NB4 (cell line): ENCODE measurements around the gene ZNF407.
A peak's percentile ranks its signal among the peaks of the same experiment; 100 is the strongest.

ENCODE experiments used
- DNase-seq: peaks from one replicate; pipeline ENCODE4 v3.0.0; 2010; ENCODE audit warnings: low read depth
- H3K4me3 ChIP-seq: one replicate; pipeline ENCODE4 v1.5.1; 2011; ENCODE audit warnings: mild to moderate bottlenecking, low read depth, low read length, moderate library complexity
- MYC ChIP-seq: IDR thresholded peaks from 2 replicates; pipeline ENCODE4 v1.6.1; 2011; ENCODE audit warnings: low read depth, low read length
- POLR2A ChIP-seq: IDR thresholded peaks from 2 replicates; pipeline ENCODE4 v1.6.1; 2011; ENCODE audit warnings: mild to moderate bottlenecking; ENCODE audit not compliant: insufficient read length; ENCODE audit errors: extremely low read depth
- TF ChIP-seq, protein P1 (sequence below): IDR thresholded peaks from one replicate; pipeline ENCODE4 v1.5.1; 2012; ENCODE audit warnings: low read depth, low read length
- TF ChIP-seq, protein P2 (sequence below): IDR thresholded peaks from 2 replicates; pipeline ENCODE4 v1.6.1; 2011; ENCODE audit warnings: low read depth, low read length

The ZNF407 gene

DNA sequence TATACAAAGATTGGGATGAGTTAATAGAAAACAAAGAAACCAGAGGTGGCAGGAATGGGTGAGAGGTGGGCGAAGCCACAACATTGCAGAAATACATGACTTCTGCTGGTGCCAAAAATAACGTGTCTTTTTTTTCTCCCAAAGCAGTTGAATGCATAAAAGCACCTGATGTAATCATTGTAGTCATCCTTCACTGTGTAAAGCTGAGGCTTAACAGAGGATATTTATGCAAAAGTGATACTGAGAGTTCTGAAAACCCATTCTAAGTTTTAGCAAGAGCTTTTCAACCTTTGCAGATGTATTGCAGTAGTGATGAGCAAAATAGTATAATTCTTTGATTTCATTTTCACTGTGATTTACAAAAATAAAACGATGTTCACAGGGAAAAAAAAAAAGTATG, 438.3 kb downstream of the ZNF407 start:
- DNase-seq = no peak
- no peak overlapping the region for H3K4me3 ChIP-seq
- TF ChIP-seq MYC (no peak), POLR2A (no peak)
- TF ChIP-seq, protein P1, sequence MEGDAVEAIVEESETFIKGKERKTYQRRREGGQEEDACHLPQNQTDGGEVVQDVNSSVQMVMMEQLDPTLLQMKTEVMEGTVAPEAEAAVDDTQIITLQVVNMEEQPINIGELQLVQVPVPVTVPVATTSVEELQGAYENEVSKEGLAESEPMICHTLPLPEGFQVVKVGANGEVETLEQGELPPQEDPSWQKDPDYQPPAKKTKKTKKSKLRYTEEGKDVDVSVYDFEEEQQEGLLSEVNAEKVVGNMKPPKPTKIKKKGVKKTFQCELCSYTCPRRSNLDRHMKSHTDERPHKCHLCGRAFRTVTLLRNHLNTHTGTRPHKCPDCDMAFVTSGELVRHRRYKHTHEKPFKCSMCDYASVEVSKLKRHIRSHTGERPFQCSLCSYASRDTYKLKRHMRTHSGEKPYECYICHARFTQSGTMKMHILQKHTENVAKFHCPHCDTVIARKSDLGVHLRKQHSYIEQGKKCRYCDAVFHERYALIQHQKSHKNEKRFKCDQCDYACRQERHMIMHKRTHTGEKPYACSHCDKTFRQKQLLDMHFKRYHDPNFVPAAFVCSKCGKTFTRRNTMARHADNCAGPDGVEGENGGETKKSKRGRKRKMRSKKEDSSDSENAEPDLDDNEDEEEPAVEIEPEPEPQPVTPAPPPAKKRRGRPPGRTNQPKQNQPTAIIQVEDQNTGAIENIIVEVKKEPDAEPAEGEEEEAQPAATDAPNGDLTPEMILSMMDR = no peak
- TF ChIP-seq, protein P2, sequence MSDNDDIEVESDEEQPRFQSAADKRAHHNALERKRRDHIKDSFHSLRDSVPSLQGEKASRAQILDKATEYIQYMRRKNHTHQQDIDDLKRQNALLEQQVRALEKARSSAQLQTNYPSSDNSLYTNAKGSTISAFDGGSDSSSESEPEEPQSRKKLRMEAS = no peak

DNA sequence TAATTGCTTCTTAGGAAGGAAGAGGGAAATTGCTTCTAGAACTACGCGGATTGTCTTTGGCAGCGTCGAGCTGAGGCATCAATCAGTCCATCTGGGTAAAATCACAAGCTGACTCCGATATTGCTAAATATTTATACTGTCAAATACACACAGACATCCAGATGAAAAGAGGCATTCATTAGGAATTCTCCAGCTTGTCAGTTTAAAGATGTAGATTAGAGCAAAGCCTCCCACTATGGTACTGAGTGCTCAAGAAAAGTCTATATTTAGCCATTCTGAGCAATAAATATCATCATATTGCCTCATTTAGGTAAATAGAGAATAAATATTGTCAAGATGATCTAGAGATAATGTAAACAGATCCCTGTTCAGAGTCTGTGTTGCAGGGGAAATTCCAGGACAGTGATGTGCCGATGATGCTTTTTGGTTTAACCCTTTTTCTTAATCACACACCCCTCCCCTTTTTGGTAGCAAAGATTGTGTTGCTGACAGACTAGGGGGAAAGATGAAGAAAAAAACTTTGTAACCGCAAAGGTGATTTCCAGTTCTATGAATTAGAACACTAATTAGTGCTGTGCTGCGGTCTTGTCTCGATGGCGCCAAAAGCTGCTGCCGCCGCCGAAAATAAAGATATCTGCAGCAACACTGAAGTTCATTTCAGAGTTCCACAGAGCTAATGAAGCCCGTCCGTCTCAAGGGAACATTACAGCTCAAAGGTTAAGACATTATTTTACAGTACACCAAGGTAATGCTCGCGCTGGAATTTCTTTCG, 439.4 kb downstream of the ZNF407 start:
- no peak for TF ChIP-seq POLR2A
- DNase-seq = no peak
- H3K4me3 ChIP-seq = no peak overlapping the region

DNA sequence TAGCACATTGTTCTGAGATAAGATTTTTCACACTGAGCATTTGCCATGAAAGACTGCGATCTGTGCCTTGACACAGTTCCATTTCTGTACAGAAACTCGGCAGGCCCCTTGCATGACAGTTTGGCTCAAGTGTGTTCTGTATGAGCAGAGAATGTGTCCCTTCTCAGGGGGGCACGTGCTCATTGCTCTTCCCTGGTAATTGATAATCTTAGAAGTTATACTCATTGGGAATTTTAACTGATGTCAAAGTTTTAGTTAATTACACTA, 440.0 kb downstream of the ZNF407 start:
- TF ChIP-seq MYC = no peak
- TF ChIP-seq, protein P1 = no peak
- TF ChIP-seq POLR2A = no peak
- TF ChIP-seq, protein P2 = no peak
- H3K4me3 ChIP-seq = no peak overlapping the region
- DNase-seq = no peak

DNA sequence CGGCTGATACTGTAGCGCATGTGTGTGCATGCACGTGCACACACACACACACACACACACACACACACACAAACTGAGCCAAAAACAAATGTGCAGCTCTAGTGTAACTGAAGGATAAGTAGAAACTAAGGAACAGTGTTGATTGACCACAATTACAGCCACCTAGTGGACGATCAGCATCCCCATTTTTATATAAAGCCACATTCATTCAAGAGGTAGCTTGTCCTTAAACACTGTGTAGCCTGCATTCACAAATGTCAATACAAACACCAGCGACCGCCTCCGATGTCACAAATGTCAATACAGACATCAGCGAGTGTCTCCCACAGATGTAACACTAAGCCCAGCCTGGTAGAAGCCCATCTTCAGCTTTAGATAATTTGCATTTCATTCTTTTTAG, 443.9 kb downstream of the ZNF407 start:
- no peak for TF ChIP-seq POLR2A
- TF ChIP-seq, protein P1 = peak; percentile 16
- H3K4me3 ChIP-seq = no peak overlapping the region
- DNase-seq = peak; percentile 13

DNA sequence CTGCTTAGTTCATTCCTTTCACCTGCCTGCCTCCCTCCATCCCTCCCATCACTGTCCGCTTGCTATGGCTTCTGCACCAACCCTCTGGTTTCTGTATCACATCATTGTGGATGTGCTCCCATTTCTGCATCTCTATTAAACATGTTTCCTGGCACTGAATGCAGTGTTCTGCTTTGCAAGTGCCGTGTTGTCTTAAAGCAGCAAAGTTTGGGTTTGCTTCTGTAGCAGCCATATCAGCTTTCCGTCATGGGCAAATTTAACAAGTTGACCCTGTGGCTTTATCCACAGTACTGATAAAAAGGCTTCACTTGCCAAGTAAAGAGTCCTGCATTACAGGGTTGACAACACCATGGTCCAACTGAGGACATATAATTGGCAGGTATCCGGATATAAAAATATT, 445.8 kb downstream of the ZNF407 start:
- DNase-seq = no peak

DNA sequence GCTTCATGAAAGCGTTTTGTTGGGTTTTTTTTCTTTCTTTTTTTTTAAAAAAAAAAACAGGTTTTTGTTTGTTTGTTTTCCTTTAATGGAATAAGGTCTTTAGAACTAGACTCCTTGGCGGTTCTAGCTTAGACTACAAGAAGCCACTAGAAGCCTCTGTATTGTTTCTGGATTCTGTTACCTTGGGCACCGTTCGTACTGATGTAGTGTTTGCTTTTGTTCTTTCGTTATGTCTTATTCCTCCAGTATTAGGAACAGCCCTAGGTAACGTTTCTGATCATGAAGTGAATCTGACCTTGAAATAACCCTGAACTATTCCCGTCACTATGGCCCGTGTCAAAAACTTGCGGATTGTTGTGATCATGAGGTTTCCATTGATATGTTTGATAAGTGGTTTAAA, 446.6 kb downstream of the ZNF407 start:
- no peak for DNase-seq
- TF ChIP-seq POLR2A = no peak
- TF ChIP-seq, protein P2 = no peak
- H3K4me3 ChIP-seq = no peak overlapping the region

More for the DNA sequence above, 445.8 kb downstream of the ZNF407 start:
- TF ChIP-seq, protein P2 = no peak
- TF ChIP-seq MYC = no peak
- TF ChIP-seq, protein P1 = no peak
- TF ChIP-seq POLR2A = no peak
- H3K4me3 ChIP-seq = no peak overlapping the region

DNA sequence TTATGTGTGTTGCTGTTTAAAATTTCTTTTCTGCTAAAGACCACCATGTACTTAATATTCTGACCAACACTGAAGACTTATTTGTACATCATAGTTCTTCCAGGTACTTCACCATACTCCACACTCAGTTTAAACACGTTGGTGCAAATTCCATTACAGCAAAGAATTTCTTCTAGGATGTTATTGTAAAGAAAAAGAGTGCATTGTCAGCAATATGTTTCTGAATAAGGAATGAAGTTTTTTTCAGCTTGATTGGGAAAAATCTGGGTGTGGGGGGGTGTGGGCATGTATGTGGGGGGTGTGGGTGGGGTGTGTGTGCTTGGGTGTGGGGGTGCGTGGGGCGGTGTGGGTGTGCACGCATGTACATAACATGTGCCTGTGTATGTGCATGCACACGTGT, 447.1 kb downstream of the ZNF407 start:
- H3K4me3 ChIP-seq = no peak overlapping the region
- TF ChIP-seq, protein P1 = no peak
- TF ChIP-seq POLR2A = no peak

More for the DNA sequence above, 447.1 kb downstream of the ZNF407 start:
- DNase-seq = no peak
